Activated naive CD8-positive, alpha-beta T cell treated with anti-CD3 and anti-CD28 coated beads, Interleukin-2, amount 10 ng/mL, durations not matched to agents 7 days and 5 days (primary cell): Measurements from ENCODE around the gene ALX3. TPM values are rescaled to one million over a fixed set of nuclear protein-coding genes. Genes with fewer than 3 reads are reported as not detected.
A peak's percentile ranks its signal among the peaks of the same experiment; 100 is the strongest.

Experiments used
- ATAC-seq: fragments of 150-1000 bp; cut with Tn5 transposase; one replicate; pipeline ENCODE4 v1.10.0; 2021; ENCODE audit warnings: low read depth, moderate library complexity
- POLR2A ChIA-PET: fragments of 350-600 bp; sonication (Branson Sonifier 250); formaldehyde crosslinking; loops from one replicate; lab custom pipeline; 2021; ENCODE audit warnings: antibody characterized with exemption; lab: Charles Lee
- DNase-seq: peaks from one replicate; pipeline ENCODE4 v3.0.0; 2021
- H3K27ac Mint-ChIP-seq: one replicate; pipeline ENCODE4 v1.8.0; 2022; ENCODE audit warnings: mild to moderate bottlenecking, mixed read lengths
- H3K27me3 Mint-ChIP-seq: one replicate; pipeline ENCODE4 v1.8.0; 2022; ENCODE audit warnings: mild to moderate bottlenecking, moderate library complexity, mixed read lengths
- H3K36me3 Mint-ChIP-seq: one replicate; pipeline ENCODE4 v1.8.0; 2021; ENCODE audit warnings: mild to moderate bottlenecking, mixed read lengths
- H3K4me1 Mint-ChIP-seq: one replicate; pipeline ENCODE4 v1.8.0; 2021; ENCODE audit warnings: mixed read lengths
- H3K4me3 Mint-ChIP-seq: one replicate; pipeline ENCODE4 v1.8.0; 2022; ENCODE audit warnings: mild to moderate bottlenecking, moderate library complexity, mixed read lengths
- H3K9me3 Mint-ChIP-seq: one replicate; pipeline ENCODE4 v1.8.0; 2021; ENCODE audit warnings: mixed read lengths
- total RNA-seq, 2 experiments: library from RNA; stranded (reverse); gene quantifications; one replicate each; pipeline ENCODE4 v1.2.3, GENCODE V29; 2021

ALX3 gene
- total RNA-seq, 2 experiments from 2014 or later: not detected

DNA sequence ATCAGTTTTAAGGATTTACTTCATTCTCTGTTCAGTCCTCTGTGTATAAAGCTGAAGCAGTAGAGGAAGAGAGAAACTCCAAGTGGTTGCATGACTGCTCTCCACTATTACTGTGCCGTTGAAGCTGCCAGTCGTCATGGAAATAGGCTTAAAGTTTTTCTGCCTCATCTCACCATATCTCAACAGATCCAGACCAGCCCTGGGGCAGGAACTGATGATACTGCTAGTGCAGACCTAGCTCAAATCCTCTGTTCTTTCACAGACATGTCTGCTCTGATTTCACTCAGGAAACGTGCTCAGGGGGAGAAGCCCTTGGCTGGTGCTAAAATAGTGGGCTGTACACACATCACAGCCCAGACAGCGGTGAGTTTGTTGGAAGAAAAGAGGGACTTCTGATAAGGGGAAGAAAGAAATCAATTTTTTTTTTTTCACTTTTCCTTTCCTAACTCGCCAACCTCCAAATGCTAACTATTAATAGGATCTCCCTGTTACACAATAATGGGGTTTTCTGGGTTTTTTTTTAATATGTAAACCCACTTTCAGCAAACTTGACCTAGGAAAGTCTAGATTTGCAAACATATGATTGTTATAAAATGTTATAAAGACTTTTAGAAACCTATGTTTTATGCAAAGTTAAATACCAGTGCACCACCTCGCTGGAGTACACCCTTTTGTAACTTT, 58.2 kb downstream of the ALX3 start:
- Mint-ChIP-seq H3K27ac (no peak overlapping the region), H3K9me3 (no peaks in the 10 kb centered on the region), H3K27me3 (no peaks in the 10 kb centered on the region), H3K36me3 (peaks cover 29% of the 10 kb centered on the region), H3K4me3 (no peak overlapping the region), H3K4me1 (peaks cover 5% of the 10 kb centered on the region)
- DNase-seq (no peak), ATAC-seq (no peak)
- POLR2A ChIA-PET: interaction anchor here (1.2 kb wide), 1 partner anchor 28 kb away, joined by 3 read pairs; no protein-coding TSS in a partner anchor

GRCh38 chr1:110011527-110012041, 58.9 kb downstream of the ALX3 start:
- ATAC-seq (peak; percentile 95), DNase-seq (no peak)
- peaks cover 29% of the 10 kb centered on the region for H3K36me3 Mint-ChIP-seq
- POLR2A ChIA-PET: interaction anchor here (0.9 to 1.2 kb wide), 2 partner anchors 11 to 28 kb away, joined by 3 read pairs; no protein-coding TSS in a partner anchor
- peaks cover 5% of the 10 kb centered on the region for H3K4me1 Mint-ChIP-seq
- no peak overlapping the region for H3K4me3 Mint-ChIP-seq
- H3K27ac Mint-ChIP-seq: peak overlapping the region; percentile 70
- no peaks in the 10 kb centered on the region for H3K27me3 Mint-ChIP-seq
- no peaks in the 10 kb centered on the region for H3K9me3 Mint-ChIP-seq

Other genes with a start within 250 kb of the ALX3 start
- gene CSF1, start 159.8 kb downstream of the ALX3 start, total RNA-seq: 10 to 100 TPM; 42.7 to 45.1 TPM
- gene AHCYL1, start 85.9 kb downstream of the ALX3 start, total RNA-seq: 10 to 100 TPM; 53.6 to 55.4 TPM
- gene STRIP1, start 36.0 kb downstream of the ALX3 start, total RNA-seq: 10 to 100 TPM; 47.5 to 49.1 TPM
- not detected for gene UBL4B, start 41.8 kb upstream of the ALX3 start, total RNA-seq
- not detected for gene SLC6A17, start 79.8 kb upstream of the ALX3 start, total RNA-seq
- gene KCNC4, start 139.6 kb upstream of the ALX3 start, total RNA-seq: 1 to 10 TPM; 8.9 to 9.0 TPM